Measurements from ENCODE around the gene RPP25. TPM values are rescaled to one million over a fixed set of nuclear protein-coding genes. Genes with fewer than 3 reads are reported as not detected.
"Not testable (repeated sequence)": the region's sequence is repeated elsewhere in the genome, so short reads cannot be mapped to it uniquely, and the experiment has no call there.

Gene RPP25
- total and polyA plus RNA-seq, 8 donors, result 4.0 to 14.1 (median 7.6) TPM

- H3K4me3 ChIP-seq, result no peak overlapping the region
- no peaks in the 10 kb centered on the region for H3K27me3 ChIP-seq
- TF ChIP-seq CTCF (IDR thresholded peaks at IDR 0.05), result no peak
- intact Hi-C loops (cut with DNase I), result no loop called here
- no peaks in the 10 kb centered on the region for H3K9me3 ChIP-seq
- ATAC-seq (no peak), DNase-seq (no peak)
- peaks cover 0 to 15% of the 10 kb centered on the region in 2 donors for H3K4me1 ChIP-seq
- H3K36me3 ChIP-seq, result peaks cover 0 to 83% of the 10 kb centered on the region in 2 donors
- H3K27ac ChIP-seq, result no peak overlapping the region
Observed at GRCh38 chr15:74928771-74929198, 27.8 kb downstream of the RPP25 start.

GRCh38 chr15:74924525-74924924 lies 32.0 kb downstream of the RPP25 start:
- Histone ChIP-seq H3K27ac (no peak overlapping the region), H3K4me1 (peaks cover 0 to 6% of the 10 kb centered on the region in 2 donors), H3K9me3 (no peaks in the 10 kb centered on the region), H3K4me3 (no peak overlapping the region), H3K36me3 (peaks cover 0 to 100% of the 10 kb centered on the region in 2 donors), H3K27me3 (no peaks in the 10 kb centered on the region)
- no peak for ATAC-seq
- no peak for DNase-seq
- intact Hi-C loops (cut with DNase I), result no loop called here
- no peak for TF ChIP-seq CTCF (IDR thresholded peaks at IDR 0.05)

- DNase-seq (peak in 1 of 4 donors; percentile 26), ATAC-seq (no peak)
- H3K27ac ChIP-seq, result peak overlapping the region in 1 of 2 donors; percentile 11
- H3K4me3 ChIP-seq, result no peak overlapping the region
- no peaks in the 10 kb centered on the region for H3K27me3 ChIP-seq
- TF ChIP-seq CTCF (IDR thresholded peaks at IDR 0.05), result no peak
- H3K36me3 ChIP-seq, result peaks cover 0 to 100% of the 10 kb centered on the region in 2 donors
- intact Hi-C loops (cut with DNase I), result no loop called here
- peaks cover 0 to 6% of the 10 kb centered on the region in 2 donors for H3K4me1 ChIP-seq
- no peaks in the 10 kb centered on the region for H3K9me3 ChIP-seq
Observed at GRCh38 chr15:74920456-74920855, 36.1 kb downstream of the RPP25 start.

GRCh38 chr15:74917676-74918075 lies 38.9 kb downstream of the RPP25 start:
- Histone ChIP-seq H3K27ac (no peak overlapping the region), H3K4me1 (peaks cover 0 to 6% of the 10 kb centered on the region in 2 donors), H3K27me3 (no peaks in the 10 kb centered on the region), H3K4me3 (no peak overlapping the region), H3K36me3 (peaks cover 0 to 98% of the 10 kb centered on the region in 2 donors), H3K9me3 (no peaks in the 10 kb centered on the region)
- ATAC-seq, result no peak
- DNase-seq, result no peak
- TF ChIP-seq CTCF (IDR thresholded peaks at IDR 0.05), result no peak
- intact Hi-C loops (cut with DNase I), result no loop called here

- H3K27ac ChIP-seq; H3K27me3 ChIP-seq; ATAC-seq; intact Hi-C loops (cut with DNase I); H3K9me3 ChIP-seq; H3K4me1 ChIP-seq; DNase-seq; H3K4me3 ChIP-seq: not testable (repeated sequence)
- peaks cover 0 to 71% of the 10 kb centered on the region in 2 donors for H3K36me3 ChIP-seq
Observed at GRCh38 chr15:74913799-74914198, 42.8 kb downstream of the RPP25 start.

GRCh38 chr15:74913041-74913440 lies 43.5 kb downstream of the RPP25 start:
- Histone ChIP-seq H3K4me3 (no peak overlapping the region), H3K4me1 (no peaks in the 10 kb centered on the region), H3K27ac (no peak overlapping the region), H3K36me3 (peaks cover 0 to 64% of the 10 kb centered on the region in 2 donors), H3K9me3 (no peaks in the 10 kb centered on the region), H3K27me3 (no peaks in the 10 kb centered on the region)
- intact Hi-C loops (cut with DNase I), result no loop called here
- DNase-seq (no peak), ATAC-seq (no peak)
- no peak for TF ChIP-seq CTCF (IDR thresholded peaks at IDR 0.05)
